H1 (cell line): Measurements from ENCODE around the gene ADAMTS15.

Experiments
- CEBPB ChIP-seq: IDR thresholded peaks from 2 replicates; pipeline ENCODE4 v1.6.1; 2012; ENCODE audit warnings: low read depth, low read length
- EP300 ChIP-seq, 2 experiments: IDR thresholded peaks; 1 replicate in 1 of 2; 2 replicates in 1 of 2; pipeline ENCODE4 v1.6.1; 2011 to 2012; ENCODE audit warnings: low read depth in 2 of 2, low read length in 2 of 2, mild to moderate bottlenecking in 2 of 2, borderline replicate concordance in 1 of 2, inconsistent platforms in 1 of 2, moderate library complexity in 1 of 2
- JUN ChIP-seq: IDR thresholded peaks from 2 replicates; pipeline ENCODE4 v1.6.1; 2011; ENCODE audit warnings: low read depth, mild to moderate bottlenecking, improper control_type of control experiment, low read length
- KDM1A ChIP-seq: fragments of 200-600, 300-600 bp; sonication (generic); IDR thresholded peaks from 2 replicates; pipeline ENCODE4 v1.7.1; 2016; ENCODE audit warnings: mild to moderate bottlenecking, low read length, borderline replicate concordance
- POLR2A ChIP-seq, 2 experiments: IDR thresholded peaks; 1 replicate in 1 of 2; 2 replicates in 1 of 2; pipeline ENCODE4 v1.6.1; 2011; ENCODE audit warnings: low read depth in 2 of 2, low read length in 2 of 2, mild to moderate bottlenecking in 2 of 2; ENCODE audit errors: control extremely low read depth in 1 of 2
- RFX5 ChIP-seq: IDR thresholded peaks from 2 replicates; pipeline ENCODE4 v1.6.1; 2011; ENCODE audit warnings: low read depth, low read length, improper control_type of control experiment, borderline replicate concordance
- TF ChIP-seq, protein P1 (sequence below), 3 experiments: IDR thresholded peaks; 1 replicate in 2 of 3; 2 replicates in 1 of 3; pipeline versions ENCODE4 v1.5.1 to v1.6.1; 2011; ENCODE audit warnings: low read length in 3 of 3, mild to moderate bottlenecking in 3 of 3, inconsistent platforms in 2 of 3, low read depth in 1 of 3, moderate library complexity in 1 of 3; ENCODE audit not compliant: insufficient read depth in 1 of 3; ENCODE audit errors: control extremely low read depth in 1 of 3
- TF ChIP-seq, protein P2 (sequence below): IDR thresholded peaks from 2 replicates; pipeline ENCODE4 v1.6.1; 2011; ENCODE audit warnings: low read length, improper control_type of control experiment
- TF ChIP-seq, protein P3 (sequence below): IDR thresholded peaks from 2 replicates; pipeline ENCODE4 v1.6.1; 2012; ENCODE audit warnings: inconsistent platforms

DNA sequence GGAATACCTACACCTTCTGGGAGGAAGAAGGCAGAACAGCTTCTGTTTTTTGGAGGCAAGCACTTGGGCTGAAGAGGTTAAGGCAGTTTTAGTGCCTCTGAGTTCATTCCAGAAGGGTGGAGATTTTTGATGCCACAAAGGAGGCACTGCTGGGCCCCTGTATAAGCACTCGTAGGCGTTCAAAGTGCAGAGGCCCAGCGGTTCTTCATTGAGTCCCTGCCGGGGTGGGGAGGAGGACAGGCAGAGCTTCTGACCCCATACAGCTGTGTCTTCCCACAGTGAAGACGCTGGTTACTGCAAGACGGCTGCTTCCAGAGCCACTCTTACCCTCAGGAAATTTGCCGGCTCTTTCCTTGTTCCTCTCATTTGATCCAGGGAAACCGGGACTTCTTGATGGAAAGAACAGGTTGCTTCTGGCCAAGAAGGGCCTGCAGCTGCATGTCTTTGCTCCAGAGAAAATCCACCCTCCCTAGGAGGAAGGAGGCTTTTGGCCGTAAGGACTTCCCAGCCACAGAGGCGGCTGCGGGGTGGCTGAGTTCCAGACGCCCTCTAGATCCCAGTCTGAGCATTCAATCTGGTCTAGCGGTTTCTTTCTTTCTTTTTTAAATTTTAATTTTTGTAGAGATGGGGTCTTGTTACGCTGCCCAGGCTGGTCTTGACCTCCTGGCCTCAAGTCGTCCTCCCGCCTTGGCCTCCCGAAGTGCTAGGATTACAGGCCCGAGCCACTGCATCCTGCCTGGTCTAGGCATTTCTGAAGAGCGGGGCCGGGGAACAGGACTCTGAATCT lies 9.4 kb downstream of the ADAMTS15 start:
- TF ChIP-seq EP300 (IDR thresholded peaks at IDR 0.05; ENCODE audit: borderline replicate concordance in 1 of 2, low read depth in 2 of 2, low read length in 2 of 2) (no peak), CEBPB (no peak), JUN (no peak), KDM1A (no peak), RFX5 (no peak), POLR2A (IDR thresholded peaks at IDR 0.05; ENCODE audit: control extremely low read depth in 1 of 2, low read depth in 2 of 2, low read length in 2 of 2) (no peak)
- TF ChIP-seq, protein P1, sequence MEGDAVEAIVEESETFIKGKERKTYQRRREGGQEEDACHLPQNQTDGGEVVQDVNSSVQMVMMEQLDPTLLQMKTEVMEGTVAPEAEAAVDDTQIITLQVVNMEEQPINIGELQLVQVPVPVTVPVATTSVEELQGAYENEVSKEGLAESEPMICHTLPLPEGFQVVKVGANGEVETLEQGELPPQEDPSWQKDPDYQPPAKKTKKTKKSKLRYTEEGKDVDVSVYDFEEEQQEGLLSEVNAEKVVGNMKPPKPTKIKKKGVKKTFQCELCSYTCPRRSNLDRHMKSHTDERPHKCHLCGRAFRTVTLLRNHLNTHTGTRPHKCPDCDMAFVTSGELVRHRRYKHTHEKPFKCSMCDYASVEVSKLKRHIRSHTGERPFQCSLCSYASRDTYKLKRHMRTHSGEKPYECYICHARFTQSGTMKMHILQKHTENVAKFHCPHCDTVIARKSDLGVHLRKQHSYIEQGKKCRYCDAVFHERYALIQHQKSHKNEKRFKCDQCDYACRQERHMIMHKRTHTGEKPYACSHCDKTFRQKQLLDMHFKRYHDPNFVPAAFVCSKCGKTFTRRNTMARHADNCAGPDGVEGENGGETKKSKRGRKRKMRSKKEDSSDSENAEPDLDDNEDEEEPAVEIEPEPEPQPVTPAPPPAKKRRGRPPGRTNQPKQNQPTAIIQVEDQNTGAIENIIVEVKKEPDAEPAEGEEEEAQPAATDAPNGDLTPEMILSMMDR (IDR thresholded peaks at IDR 0.05; ENCODE audit: control extremely low read depth in 1 of 3, insufficient read depth in 1 of 3, low read depth in 1 of 3, low read length in 3 of 3) = no peak
- TF ChIP-seq, protein P2, sequence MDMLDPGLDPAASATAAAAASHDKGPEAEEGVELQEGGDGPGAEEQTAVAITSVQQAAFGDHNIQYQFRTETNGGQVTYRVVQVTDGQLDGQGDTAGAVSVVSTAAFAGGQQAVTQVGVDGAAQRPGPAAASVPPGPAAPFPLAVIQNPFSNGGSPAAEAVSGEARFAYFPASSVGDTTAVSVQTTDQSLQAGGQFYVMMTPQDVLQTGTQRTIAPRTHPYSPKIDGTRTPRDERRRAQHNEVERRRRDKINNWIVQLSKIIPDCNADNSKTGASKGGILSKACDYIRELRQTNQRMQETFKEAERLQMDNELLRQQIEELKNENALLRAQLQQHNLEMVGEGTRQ = no peak
- TF ChIP-seq, protein P3, sequence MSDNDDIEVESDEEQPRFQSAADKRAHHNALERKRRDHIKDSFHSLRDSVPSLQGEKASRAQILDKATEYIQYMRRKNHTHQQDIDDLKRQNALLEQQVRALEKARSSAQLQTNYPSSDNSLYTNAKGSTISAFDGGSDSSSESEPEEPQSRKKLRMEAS = no peak
